K562 (cell line): Measurements from ENCODE around the gene PIWIL1. TPM values are rescaled to one million over a fixed set of nuclear protein-coding genes. Genes with fewer than 3 reads are reported as not detected.

Experiments
- ATAC-seq: fragments of 200-7000 bp; cut with Tn5 transposase; 3 replicates; pipeline ENCODE4 v1.9.1; 2020; ENCODE audit warnings: moderate library complexity
- BruUV-seq: library from RNA; stranded (reverse); fragments of 400-500 nt; replicated peaks from 2 replicates; lab custom pipeline; 2021; lab: Mats Ljungman, UMichigan
- CTCF ChIA-PET: fragments of 300-600 bp; formaldehyde crosslinking; extraction: SDS; loops from one replicate; lab custom pipeline; 2021; ENCODE audit warnings: low intra/inter-chr PET ratio; lab: Yijun Ruan, JAX
- POLR2A ChIA-PET: fragments of 300-600, 350-650 bp; sonication (Branson Sonifier 250); formaldehyde crosslinking; extraction: SDS; loops from one replicate; lab custom pipeline; 2021; ENCODE audit warnings: antibody characterized with exemption, inconsistent platforms; lab: Yijun Ruan, JAX
- DNase-seq, 4 experiments: peaks; one replicate each; pipeline versions ENCODE4 v3.0.0 to v3.0.0-alpha.2; 2011 to 2018; ENCODE audit warnings: low spot score in 3 of 4, mixed read lengths in 3 of 4; ENCODE audit errors: extremely low read depth in 1 of 4
- FAIRE-seq: peaks from 2 replicates; lab custom pipeline; 2011; peaks lifted over from hg19 to GRCh38; lab: Jason Lieb, UNC
- H2AFZ ChIP-seq: 2 replicates; pipeline ENCODE4 v1.6.0; 2011; ENCODE audit warnings: low read depth, low read length, control low read depth, inconsistent platforms
- H3K27ac ChIP-seq: fragments of 200-600 bp; 3 replicates; pipeline ENCODE4 v1.8.0; 2011; ENCODE audit warnings: low read depth, mild to moderate bottlenecking, control low read depth, inconsistent platforms, low read length, moderate library complexity, mixed read lengths; ENCODE audit errors: extremely low read depth
- H3K27me3 ChIP-seq, 2 experiments: fragments of 300-600 bp in 1 of 2; 2 replicates in 1 of 2; 3 replicates in 1 of 2; pipeline versions ENCODE4 v1.6.0 to v1.8.0; 2011; ENCODE audit warnings: inconsistent platforms in 2 of 2, low read length in 2 of 2, mild to moderate bottlenecking in 1 of 2, mixed read lengths in 1 of 2, moderate library complexity in 1 of 2; ENCODE audit not compliant: control insufficient read depth in 2 of 2, insufficient read depth in 2 of 2
- H3K36me3 ChIP-seq: fragments of 300-600 bp; 3 replicates; pipeline ENCODE4 v1.8.0; 2011; ENCODE audit warnings: mild to moderate bottlenecking, low read length, inconsistent platforms; ENCODE audit not compliant: control insufficient read depth, insufficient read depth
- H3K4me1 ChIP-seq, 2 experiments: fragments of 200-600 bp in 1 of 2; replicated peaks in 1 of 2; 2 replicates in 1 of 2; 3 replicates in 1 of 2; pipeline versions ENCODE4 v1.5.1 to v1.8.0; 2011; ENCODE audit warnings: inconsistent platforms in 2 of 2, low read length in 2 of 2, mild to moderate bottlenecking in 1 of 2, mixed read lengths in 1 of 2, moderate library complexity in 1 of 2; ENCODE audit not compliant: control insufficient read depth in 2 of 2, insufficient read depth in 2 of 2
- H3K4me2 ChIP-seq: 2 replicates; pipeline ENCODE4 v1.6.1; 2011; ENCODE audit warnings: low read length, control low read depth, inconsistent platforms, mixed read lengths; ENCODE audit not compliant: insufficient read depth
- H3K4me3 ChIP-seq: fragments of 200-600 bp; sonication (generic), shearing (Covaris generic); 2 replicates; pipeline ENCODE4 v1.5.1; 2016; ENCODE audit warnings: control low read depth, inconsistent platforms
- H3K79me2 ChIP-seq: fragments of 200-600 bp; 3 replicates; pipeline ENCODE4 v1.8.0; 2011; ENCODE audit warnings: low read length, inconsistent platforms; ENCODE audit not compliant: control insufficient read depth, insufficient read depth
- H3K9ac ChIP-seq, 2 experiments: 2 replicates each; pipeline versions ENCODE4 v1.6.0 to v1.6.1; 2011; ENCODE audit warnings: low read depth in 2 of 2, low read length in 2 of 2, control low read depth in 1 of 2, inconsistent platforms in 1 of 2, mild to moderate bottlenecking in 1 of 2, mixed read lengths in 1 of 2; ENCODE audit not compliant: insufficient read depth in 1 of 2
- H3K9me1 ChIP-seq: one replicate; pipeline ENCODE4 v1.6.0; 2011; ENCODE audit warnings: inconsistent platforms, mild to moderate bottlenecking, low read length, moderate library complexity; ENCODE audit not compliant: control insufficient read depth, insufficient read depth
- H3K9me3 ChIP-seq: replicated peaks from 2 replicates; pipeline ENCODE4 v1.5.1; 2011; ENCODE audit warnings: low read depth, low read length, inconsistent platforms; ENCODE audit not compliant: control insufficient read depth, insufficient read depth
- H4K20me1 ChIP-seq: replicated peaks from 2 replicates; pipeline ENCODE4 v1.6.1; 2011; ENCODE audit warnings: low read length, inconsistent platforms, mixed read lengths; ENCODE audit not compliant: control insufficient read depth, insufficient read depth
- CREB1 ChIP-seq, 2 experiments: sonication (generic) in 1 of 2; formaldehyde crosslinking in 1 of 2; IDR thresholded peaks; 2 replicates each; pipeline versions ENCODE4 v1.6.1 to v1.8.0; 2012 to 2022; ENCODE audit warnings: inconsistent platforms in 1 of 2, mild to moderate bottlenecking in 1 of 2, missing genetic modification reagents in 1 of 2, moderate library complexity in 1 of 2
- CTBP1 ChIP-seq: fragments of 450-650 bp; IDR thresholded peaks from 2 replicates; pipeline ENCODE4 v1.6.1; 2016; ENCODE audit warnings: borderline replicate concordance
- DPF2 ChIP-seq: fragments of 450-650 bp; IDR thresholded peaks from 2 replicates; pipeline ENCODE4 v1.6.1; 2016
- EHMT2 ChIP-seq: fragments of 450-650 bp; IDR thresholded peaks from 2 replicates; pipeline ENCODE4 v1.6.1; 2018; ENCODE audit warnings: antibody characterized with exemption
- HEY1 ChIP-seq: fragments of 250-450 bp; sonication (Bioruptor Pico); IDR thresholded peaks from 2 replicates; pipeline ENCODE4 v1.5.0; 2020; ENCODE audit warnings: mild to moderate bottlenecking, moderate library complexity, borderline replicate concordance
- HOXB6 ChIP-seq: fragments of 250-450 bp; sonication (Bioruptor Pico); IDR thresholded peaks from 2 replicates; pipeline ENCODE4 v1.5.1; 2022; ENCODE audit warnings: mild to moderate bottlenecking, borderline replicate concordance
- ILK ChIP-seq: fragments of 450-650 bp; IDR thresholded peaks from 2 replicates; pipeline ENCODE4 v1.6.1; 2016; ENCODE audit warnings: missing genetic modification characterization, low read depth, mild to moderate bottlenecking, missing compliant biosample characterization, moderate library complexity, borderline replicate concordance
- MCM3 ChIP-seq: fragments of 450-650 bp; IDR thresholded peaks from 2 replicates; pipeline ENCODE4 v1.6.1; 2016
- MCM7 ChIP-seq, 2 experiments: fragments of 450-650 bp; IDR thresholded peaks; 2 replicates each; pipeline ENCODE4 v1.6.1; 2016 to 2018
- MEF2D ChIP-seq: conservative IDR thresholded peaks from 2 replicates; pipeline ENCODE4 v1.6.1; 2016; ENCODE audit warnings: low read depth, missing genetic modification characterization, missing compliant biosample characterization
- SIRT6 ChIP-seq: IDR thresholded peaks from one replicate; pipeline ENCODE4 v1.6.1; 2012; ENCODE audit warnings: low read depth, mild to moderate bottlenecking, control low read depth, inconsistent platforms, low read length, moderate library complexity
- SMAD3 ChIP-seq: fragments of 450-650 bp; formaldehyde crosslinking; conservative IDR thresholded peaks from 2 replicates; pipeline ENCODE4 v1.4.0; 2020; ENCODE audit warnings: mild to moderate bottlenecking
- TBL1XR1 ChIP-seq, 2 experiments: IDR thresholded peaks; 2 replicates each; pipeline ENCODE4 v1.6.1; 2012; ENCODE audit warnings: improper control_type of control experiment in 2 of 2, low read length in 2 of 2, mild to moderate bottlenecking in 1 of 2
- TFE3 ChIP-seq: fragments of 450-650 bp; formaldehyde crosslinking; IDR thresholded peaks from 2 replicates; pipeline ENCODE4 v1.4.0; 2020; ENCODE audit warnings: mild to moderate bottlenecking, mixed read lengths
- ZBTB17 ChIP-seq: fragments of 450-650 bp; formaldehyde crosslinking; IDR thresholded peaks from 2 replicates; pipeline ENCODE4 v1.4.0; 2020; ENCODE audit warnings: mild to moderate bottlenecking
- ZNF586 ChIP-seq: fragments of 450-650 bp; formaldehyde crosslinking; conservative IDR thresholded peaks from 2 replicates; pipeline ENCODE4 v1.4.0; 2020; ENCODE audit warnings: mild to moderate bottlenecking, moderate library complexity
- ZNF589 ChIP-seq: fragments of 200-800 bp; sonication (Bioruptor generic); IDR thresholded peaks from 2 replicates; pipeline ENCODE4 v1.6.1; 2016; ENCODE audit warnings: low read depth, missing genetic modification characterization, missing compliant biosample characterization
- in situ Hi-C: fragments of 300-500 bp; cut with MboI; formaldehyde crosslinking; loops from 4 replicates; pipeline ENCODE4 v1.15.0; 2018; ENCODE audit warnings: inconsistent platforms, mixed read lengths
- intact Hi-C: fragments of 100-400 bp; cut with micrococcal nuclease; formaldehyde crosslinking; loops from 2 replicates; pipeline ENCODE4 v1.14.2; 2022
- polyA plus RNA-seq, 8 experiments: library from polyadenylated mRNA; depleted of rRNA in 4 of 8; stranded (reverse) in 5 of 8; unstranded in 3 of 8; fragments of >200 nt; fragmentation: Nextera tagmentation in 2 of 8; fragmentation: Illumina TruSeq in 1 of 8; extraction: Ambion mirVana in 2 of 8; extraction: Trizol in 1 of 8; gene quantifications; 2 replicates each; pipeline versions ENCODE4 v1.2.1 to v1.2.3, GENCODE V29; 2011 to 2014; ENCODE audit warnings: inconsistent platforms in 1 of 8, missing spikeins in 1 of 8
- total RNA-seq, 7 experiments: library from RNA; depleted of rRNA in 6 of 7; stranded (reverse); fragments of >200 nt in 6 of 7; fragmentation: Illumina TruSeq in 2 of 7; extraction: Trizol in 2 of 7; gene quantifications; 2 replicates each; pipeline versions ENCODE4 v1.2.1 to v1.2.3, GENCODE V29; 2011 to 2021; ENCODE audit warnings: low replicate concordance in 1 of 7
- TF ChIP-seq, protein P1 (sequence below): sonication (generic); formaldehyde crosslinking; IDR thresholded peaks from 2 replicates; pipeline ENCODE4 v1.8.1; 2023; ENCODE audit warnings: mild to moderate bottlenecking, missing genetic modification reagents
- TF ChIP-seq, protein P2 (sequence below): fragments of 250-450 bp; sonication (Bioruptor Pico); IDR thresholded peaks from 2 replicates; pipeline ENCODE4 v1.4.0; 2020; ENCODE audit warnings: mild to moderate bottlenecking

Gene PIWIL1
- total and polyA plus RNA-seq, 9 of the 15 experiments (the other 6 are each of a cell fraction or from before 2014, with no cell fraction given) = not detected

GRCh38 chr12:130353081-130353480 is 15.4 kb downstream of the PIWIL1 start:
- in situ Hi-C loops (no loop called here), intact Hi-C loops (no loop called here)
- POLR2A ChIA-PET = no interaction called here
- TF ChIP-seq CTBP1 = no peak
- TF ChIP-seq, protein P1, sequence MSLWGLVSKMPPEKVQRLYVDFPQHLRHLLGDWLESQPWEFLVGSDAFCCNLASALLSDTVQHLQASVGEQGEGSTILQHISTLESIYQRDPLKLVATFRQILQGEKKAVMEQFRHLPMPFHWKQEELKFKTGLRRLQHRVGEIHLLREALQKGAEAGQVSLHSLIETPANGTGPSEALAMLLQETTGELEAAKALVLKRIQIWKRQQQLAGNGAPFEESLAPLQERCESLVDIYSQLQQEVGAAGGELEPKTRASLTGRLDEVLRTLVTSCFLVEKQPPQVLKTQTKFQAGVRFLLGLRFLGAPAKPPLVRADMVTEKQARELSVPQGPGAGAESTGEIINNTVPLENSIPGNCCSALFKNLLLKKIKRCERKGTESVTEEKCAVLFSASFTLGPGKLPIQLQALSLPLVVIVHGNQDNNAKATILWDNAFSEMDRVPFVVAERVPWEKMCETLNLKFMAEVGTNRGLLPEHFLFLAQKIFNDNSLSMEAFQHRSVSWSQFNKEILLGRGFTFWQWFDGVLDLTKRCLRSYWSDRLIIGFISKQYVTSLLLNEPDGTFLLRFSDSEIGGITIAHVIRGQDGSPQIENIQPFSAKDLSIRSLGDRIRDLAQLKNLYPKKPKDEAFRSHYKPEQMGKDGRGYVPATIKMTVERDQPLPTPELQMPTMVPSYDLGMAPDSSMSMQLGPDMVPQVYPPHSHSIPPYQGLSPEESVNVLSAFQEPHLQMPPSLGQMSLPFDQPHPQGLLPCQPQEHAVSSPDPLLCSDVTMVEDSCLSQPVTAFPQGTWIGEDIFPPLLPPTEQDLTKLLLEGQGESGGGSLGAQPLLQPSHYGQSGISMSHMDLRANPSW (CRISPR knock-in tag) = no peak
- no peak for TF ChIP-seq ILK (tag)
- TF ChIP-seq TBL1XR1 (IDR thresholded peaks at IDR 0.05; ENCODE audit: low read length in 2 of 2) = no peak
- no peak for TF ChIP-seq ZNF586 (CRISPR knock-in tag)
- TF ChIP-seq HOXB6 = no peak
- no peak for TF ChIP-seq SIRT6
- no peak for TF ChIP-seq SMAD3 (CRISPR knock-in tag)
- no peak for TF ChIP-seq ZNF589 (CRISPR knock-in tag)
- no peak for TF ChIP-seq DPF2
- TF ChIP-seq EHMT2 = no peak
- no peak for TF ChIP-seq TFE3 (CRISPR knock-in tag)
- no peak for TF ChIP-seq MCM3
- TF ChIP-seq MCM7 (IDR thresholded peaks at IDR 0.05) = no peak
- TF ChIP-seq MEF2D = no peak
- TF ChIP-seq CREB1 (IDR thresholded peaks at IDR 0.05) = no peak
- TF ChIP-seq CREB1 (CRISPR knock-in tag; IDR thresholded peaks at IDR 0.05) = no peak
- TF ChIP-seq, protein P2, sequence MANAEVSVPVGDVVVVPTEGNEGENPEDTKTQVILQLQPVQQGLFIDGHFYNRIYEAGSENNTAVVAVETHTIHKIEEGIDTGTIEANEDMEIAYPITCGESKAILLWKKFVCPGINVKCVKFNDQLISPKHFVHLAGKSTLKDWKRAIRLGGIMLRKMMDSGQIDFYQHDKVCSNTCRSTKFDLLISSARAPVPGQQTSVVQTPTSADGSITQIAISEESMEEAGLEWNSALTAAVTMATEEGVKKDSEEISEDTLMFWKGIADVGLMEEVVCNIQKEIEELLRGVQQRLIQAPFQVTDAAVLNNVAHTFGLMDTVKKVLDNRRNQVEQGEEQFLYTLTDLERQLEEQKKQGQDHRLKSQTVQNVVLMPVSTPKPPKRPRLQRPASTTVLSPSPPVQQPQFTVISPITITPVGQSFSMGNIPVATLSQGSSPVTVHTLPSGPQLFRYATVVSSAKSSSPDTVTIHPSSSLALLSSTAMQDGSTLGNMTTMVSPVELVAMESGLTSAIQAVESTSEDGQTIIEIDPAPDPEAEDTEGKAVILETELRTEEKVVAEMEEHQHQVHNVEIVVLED (CRISPR knock-in tag) = no peak
- no peak for TF ChIP-seq HEY1 (CRISPR knock-in tag)
- no peak for TF ChIP-seq ZBTB17

More at GRCh38 chr12:130353081-130353480, 15.4 kb downstream of the PIWIL1 start:
- Histone ChIP-seq H3K4me1 (no peaks in the 10 kb centered on the region), H3K36me3 (no peaks in the 10 kb centered on the region), H2AFZ (no peak overlapping the region), H4K20me1 (no peaks in the 10 kb centered on the region), H3K27ac (no peak overlapping the region), H3K4me2 (no peak overlapping the region), H3K9me3 (no peaks in the 10 kb centered on the region), H3K27me3 (peaks cover 10 to 13% of the 10 kb centered on the region in 2 experiments; a peak in 4 of 5 replicates), H3K79me2 (no peaks in the 10 kb centered on the region), H3K4me3 (no peak overlapping the region), H3K9me1 (no peaks in the 10 kb centered on the region), H3K9ac (no peak overlapping the region)
- CTCF ChIA-PET = no interaction called here
- FAIRE-seq = peak; percentile 11
- ATAC-seq = no peak
- no peak for DNase-seq
- BruUV-seq = no TSS peak
